AG04449 (cell line): ENCODE results near the gene ZNF512.
A peak's percentile ranks its signal among the peaks of the same experiment; 100 is the strongest.
"Not testable (repeated sequence)": the region's sequence is repeated elsewhere in the genome, so short reads cannot be mapped to it uniquely, and the experiment has no call there.

Experiments
- CTCF ChIA-PET: fragments of 350-600 bp; formaldehyde crosslinking; extraction: SDS; loops from one replicate; lab custom pipeline; 2021; ENCODE audit warnings: antibody characterized with exemption; lab: Yijun Ruan, JAX
- POLR2A ChIA-PET: fragments of 400-600, 350-600 bp; formaldehyde crosslinking; extraction: SDS; loops from one replicate; lab custom pipeline; 2020; ENCODE audit warnings: antibody characterized with exemption, inconsistent platforms; lab: Yijun Ruan, JAX
- DNase-seq: peaks from one replicate; pipeline ENCODE4 v3.0.0-alpha.2; 2010; ENCODE audit warnings: low read depth, low spot score
- H3K4me3 ChIP-seq: 2 replicates; pipeline ENCODE4 v1.5.1; 2011; ENCODE audit warnings: low read depth, mild to moderate bottlenecking, control low read depth, low read length
- CTCF ChIP-seq: IDR thresholded peaks from one replicate; pipeline ENCODE4 v1.5.1; 2011; ENCODE audit warnings: mild to moderate bottlenecking, moderate library complexity, low read length, control low read depth, inconsistent platforms; ENCODE audit not compliant: insufficient read depth; ENCODE audit errors: missing control alignments

ZNF512 gene

GRCh38 chr2:27628767-27629709 lies 46.2 kb downstream of the ZNF512 start, which contains the start of the genes CCDC121 and GPN1:
TSS of gene CCDC121 (minus strand) at chr2:27629012. CDS start at chr2:27627799, 1,213 bp downstream.
TSS of gene GPN1 (plus strand) at chr2:27629050. CDS start at chr2:27629059, 9 bp downstream.
- no peak for TF ChIP-seq CTCF
- peak; percentile 70 for DNase-seq
- CTCF ChIA-PET: interaction anchor here (1.0 to 1.7 kb wide), 2 partner anchors 54 kb away, joined by 3 to 8 read pairs; no protein-coding TSS in a partner anchor
- peak within 1 kb of the TSS; percentile 96 for H3K4me3 ChIP-seq
- POLR2A ChIA-PET: interaction anchor here (0.7 to 2.6 kb wide), 5 partner anchors 9 to 200 kb away, joined by 3 to 12 read pairs (median 3); partner anchors contain the start of genes NRBP1, SLC4A1AP and SUPT7L

GRCh38 chr2:27630257-27630656 lies 47.4 kb downstream of the ZNF512 start:
- CTCF ChIA-PET, DNase-seq, POLR2A ChIA-PET, H3K4me3 ChIP-seq: not testable (repeated sequence)

GRCh38 chr2:27634291-27634690 lies 51.4 kb downstream of the ZNF512 start:
- DNase-seq: no peak
- no peak for TF ChIP-seq CTCF
- ChIA-PET POLR2A (no interaction called here), CTCF (interaction anchor here (1.2 kb wide), 1 partner anchor 49 kb away, joined by 3 read pairs; no protein-coding TSS in a partner anchor)
- H3K4me3 ChIP-seq: no peak overlapping the region

GRCh38 chr2:27636766-27637165 lies 53.9 kb downstream of the ZNF512 start:
- TF ChIP-seq CTCF: no peak
- CTCF ChIA-PET: interaction anchor here (1.9 kb wide), 1 partner anchor 46 kb away, joined by 9 read pairs; no protein-coding TSS in a partner anchor
- no peak for DNase-seq
- H3K4me3 ChIP-seq: no peak overlapping the region
- POLR2A ChIA-PET: no interaction called here

GRCh38 chr2:27638037-27638637 lies 55.3 kb downstream of the ZNF512 start:
- DNase-seq: no peak
- TF ChIP-seq CTCF: no peak
- POLR2A ChIA-PET: interaction anchor here (0.6 to 1.8 kb wide), 5 partner anchors 10 to 210 kb away, joined by 3 to 12 read pairs (median 3); partner anchors contain the start of genes CCDC121, GPN1 and NRBP1
- CTCF ChIA-PET: interaction anchor here (1.6 kb wide), 1 partner anchor 45 kb away, joined by 9 read pairs; no protein-coding TSS in a partner anchor
- H3K4me3 ChIP-seq: no peak overlapping the region

- CTCF ChIA-PET: interaction anchor here (1.6 kb wide), 1 partner anchor 45 kb away, joined by 9 read pairs; no protein-coding TSS in a partner anchor
- POLR2A ChIA-PET: interaction anchor here (0.6 to 1.8 kb wide), 5 partner anchors 11 to 210 kb away, joined by 3 to 12 read pairs (median 3); partner anchors contain the start of genes CCDC121, GPN1 and NRBP1
- no peak overlapping the region for H3K4me3 ChIP-seq
- DNase-seq: peak; percentile 76
- TF ChIP-seq CTCF: no peak
These were observed 55.9 kb downstream of the ZNF512 start for GRCh38 chr2:27638709-27639108.
